WTC11 (cell line): Measurements from ENCODE around the gene OSBPL9. TPM values are rescaled to one million over a fixed set of nuclear protein-coding genes. Genes with fewer than 3 reads are reported as not detected.
"Not testable (repeated sequence)": the region's sequence is repeated elsewhere in the genome, so short reads cannot be mapped to it uniquely, and the experiment has no call there.

ENCODE experiments used
- ATAC-seq: fragments of 200-7000 bp; cut with Tn5 transposase; 2 replicates; pipeline ENCODE4 v1.10.0; 2021; ENCODE audit warnings: mild to moderate bottlenecking, moderate library complexity
- CTCF ChIA-PET: fragments of 300-600 bp; sonication (Branson Sonifier 250); formaldehyde crosslinking; loops from one replicate; lab custom pipeline; 2021; ENCODE audit warnings: antibody characterized with exemption; lab: Charles Lee
- POLR2A ChIA-PET: fragments of 350-600 bp; sonication (Branson Sonifier 250); formaldehyde crosslinking; loops from one replicate; lab custom pipeline; 2021; ENCODE audit warnings: antibody characterized with exemption; lab: Charles Lee
- DNase-seq: peaks from one replicate; pipeline ENCODE4 v3.0.0; 2021; ENCODE audit warnings: low spot score
- H3K27ac Mint-ChIP-seq: 2 replicates; pipeline ENCODE4 v1.8.0; 2021; ENCODE audit warnings: mixed read lengths
- H3K27me3 Mint-ChIP-seq: 2 replicates; pipeline ENCODE4 v1.8.0; 2021; ENCODE audit warnings: low read depth, mild to moderate bottlenecking, moderate library complexity, mixed read lengths
- H3K36me3 Mint-ChIP-seq: 2 replicates; pipeline ENCODE4 v1.8.0; 2021; ENCODE audit warnings: mixed read lengths
- H3K4me1 Mint-ChIP-seq: 2 replicates; pipeline ENCODE4 v1.8.0; 2022; ENCODE audit warnings: mixed read lengths
- H3K4me3 Mint-ChIP-seq: 2 replicates; pipeline ENCODE4 v1.8.0; 2021; ENCODE audit warnings: mild to moderate bottlenecking, moderate library complexity, mixed read lengths
- H3K9me3 Mint-ChIP-seq: 2 replicates; pipeline ENCODE4 v1.8.0; 2021; ENCODE audit warnings: mixed read lengths
- ATF1 ChIP-seq: sonication (generic); formaldehyde crosslinking; IDR thresholded peaks from 2 replicates; pipeline ENCODE4 v1.8.1; 2023; ENCODE audit warnings: mild to moderate bottlenecking, moderate library complexity, missing genetic modification reagents
- FOXJ3 ChIP-seq: sonication (generic); formaldehyde crosslinking; IDR thresholded peaks from 2 replicates; pipeline ENCODE4 v1.9.0; 2021; ENCODE audit warnings: missing genetic modification reagents, mild to moderate bottlenecking, borderline replicate concordance
- FOXK1 ChIP-seq: sonication (generic); formaldehyde crosslinking; IDR thresholded peaks from 2 replicates; pipeline ENCODE4 v1.8.0; 2022; ENCODE audit warnings: mild to moderate bottlenecking, moderate library complexity, missing genetic modification reagents
- FOXP4 ChIP-seq: sonication (generic); formaldehyde crosslinking; IDR thresholded peaks from 2 replicates; pipeline ENCODE4 v1.8.0; 2022; ENCODE audit warnings: mild to moderate bottlenecking, missing genetic modification reagents
- MAX ChIP-seq: sonication (generic); formaldehyde crosslinking; IDR thresholded peaks from 2 replicates; pipeline ENCODE4 v1.8.0; 2022; ENCODE audit warnings: mild to moderate bottlenecking, missing genetic modification reagents
- RELA ChIP-seq: sonication (generic); formaldehyde crosslinking; IDR thresholded peaks from 2 replicates; pipeline ENCODE4 v1.8.1; 2022; ENCODE audit warnings: missing genetic modification reagents, mild to moderate bottlenecking, borderline replicate concordance
- SOX15 ChIP-seq: fragments of 250-450 bp; sonication (Bioruptor Pico); IDR thresholded peaks from 2 replicates; pipeline ENCODE4 v1.9.0; 2021; ENCODE audit warnings: mild to moderate bottlenecking
- TEAD1 ChIP-seq: sonication (generic); formaldehyde crosslinking; IDR thresholded peaks from 2 replicates; pipeline ENCODE4 v1.8.0; 2022; ENCODE audit warnings: mild to moderate bottlenecking, missing genetic modification reagents
- ZNF138 ChIP-seq: sonication (generic); formaldehyde crosslinking; conservative IDR thresholded peaks from 2 replicates; pipeline ENCODE4 v1.8.1; 2022; ENCODE audit warnings: mild to moderate bottlenecking, moderate library complexity, missing genetic modification reagents
- ZNF317 ChIP-seq: sonication (generic); formaldehyde crosslinking; IDR thresholded peaks from 2 replicates; pipeline ENCODE4 v1.8.1; 2023; ENCODE audit warnings: low read depth, mild to moderate bottlenecking, moderate library complexity, missing genetic modification reagents, borderline replicate concordance
- total RNA-seq: library from RNA; stranded (reverse); gene quantifications from 3 replicates; pipeline ENCODE4 v1.2.3, GENCODE V29; 2021
- TF ChIP-seq, protein P1 (sequence below): sonication (generic); formaldehyde crosslinking; IDR thresholded peaks from 2 replicates; pipeline ENCODE4 v1.8.1; 2022; ENCODE audit warnings: low read depth, missing genetic modification reagents, borderline replicate concordance
- TF ChIP-seq, protein P2 (sequence below): sonication (generic); formaldehyde crosslinking; IDR thresholded peaks from 2 replicates; pipeline ENCODE4 v1.8.0; 2022; ENCODE audit warnings: mild to moderate bottlenecking, missing genetic modification reagents

Gene OSBPL9
- total RNA-seq, 1 experiment from 2014 or later = 55.6 TPM

- Mint-ChIP-seq H3K4me3 (no peak overlapping the region), H3K9me3 (peaks cover 3% of the 10 kb centered on the region; the same call in 1 of the 2 replicates), H3K4me1 (peaks cover 9% of the 10 kb centered on the region), H3K27me3 (no peaks in the 10 kb centered on the region), H3K36me3 (no peaks in the 10 kb centered on the region), H3K27ac (no peak overlapping the region)
- ATAC-seq = no peak
- CTCF ChIA-PET = no interaction called here
- no peak for DNase-seq
- TF ChIP-seq FOXJ3 (no peak), TEAD1 (no peak), ATF1 (no peak)
- TF ChIP-seq, protein P1, sequence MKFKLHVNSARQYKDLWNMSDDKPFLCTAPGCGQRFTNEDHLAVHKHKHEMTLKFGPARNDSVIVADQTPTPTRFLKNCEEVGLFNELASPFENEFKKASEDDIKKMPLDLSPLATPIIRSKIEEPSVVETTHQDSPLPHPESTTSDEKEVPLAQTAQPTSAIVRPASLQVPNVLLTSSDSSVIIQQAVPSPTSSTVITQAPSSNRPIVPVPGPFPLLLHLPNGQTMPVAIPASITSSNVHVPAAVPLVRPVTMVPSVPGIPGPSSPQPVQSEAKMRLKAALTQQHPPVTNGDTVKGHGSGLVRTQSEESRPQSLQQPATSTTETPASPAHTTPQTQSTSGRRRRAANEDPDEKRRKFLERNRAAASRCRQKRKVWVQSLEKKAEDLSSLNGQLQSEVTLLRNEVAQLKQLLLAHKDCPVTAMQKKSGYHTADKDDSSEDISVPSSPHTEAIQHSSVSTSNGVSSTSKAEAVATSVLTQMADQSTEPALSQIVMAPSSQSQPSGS (CRISPR knock-in tag) = no peak
- POLR2A ChIA-PET = no interaction called here
Observed at GRCh38 chr1:51644020-51644419, 27.1 kb downstream of the OSBPL9 start.

DNA sequence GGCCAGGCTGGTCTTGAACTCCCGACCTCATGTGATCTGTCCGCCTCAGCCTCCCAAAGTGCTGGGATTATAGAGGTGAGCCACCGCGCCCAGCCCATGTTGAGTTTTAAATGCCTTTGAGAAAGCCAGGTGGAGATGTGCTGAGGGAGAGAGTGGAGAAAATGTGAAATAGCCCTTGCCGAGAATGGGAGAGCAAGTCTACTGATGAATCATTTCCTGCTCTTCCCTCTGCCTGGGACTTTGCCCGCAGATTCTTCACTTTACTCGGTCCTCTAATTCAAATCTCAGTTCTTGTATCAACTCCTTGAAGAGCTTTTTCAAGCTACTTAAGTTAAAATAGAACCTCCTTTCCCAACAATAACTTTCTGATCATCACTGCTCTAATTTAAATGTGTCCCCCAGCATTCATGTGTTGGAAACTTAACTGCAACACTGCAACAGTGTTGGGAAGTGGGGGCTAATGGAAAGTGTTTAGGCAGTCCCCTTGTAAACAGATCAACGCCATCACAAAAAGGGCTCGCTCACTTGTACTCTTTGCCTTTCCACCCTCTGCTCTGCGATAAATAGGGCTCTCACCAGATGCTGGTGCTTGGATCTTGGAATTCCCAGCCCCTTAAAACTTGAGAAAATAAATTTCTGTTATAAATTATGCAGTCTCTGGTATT, 27.8 kb downstream of the OSBPL9 start:
- H3K9me3 Mint-ChIP-seq = peaks cover 3% of the 10 kb centered on the region; the same call in 1 of the 2 replicates
- H3K27ac Mint-ChIP-seq = no peak overlapping the region
- H3K4me3 Mint-ChIP-seq = no peak overlapping the region
- H3K4me1 Mint-ChIP-seq = peaks cover 14% of the 10 kb centered on the region
- TF ChIP-seq RELA (CRISPR knock-in tag) (no peak), SOX15 (no peak), FOXK1 (no peak), ZNF317 (CRISPR knock-in tag) (no peak)
- DNase-seq = no peak
- POLR2A ChIA-PET = no interaction called here
- H3K36me3 Mint-ChIP-seq = no peaks in the 10 kb centered on the region
- CTCF ChIA-PET = no interaction called here
- H3K27me3 Mint-ChIP-seq = no peaks in the 10 kb centered on the region
- no peak for ATAC-seq

GRCh38 chr1:51646592-51646991, 29.7 kb downstream of the OSBPL9 start:
- POLR2A ChIA-PET, H3K4me3 Mint-ChIP-seq, ATAC-seq, H3K27ac Mint-ChIP-seq, H3K9me3 Mint-ChIP-seq, CTCF ChIA-PET, H3K27me3 Mint-ChIP-seq, DNase-seq, H3K36me3 Mint-ChIP-seq: not testable (repeated sequence)
- H3K4me1 Mint-ChIP-seq = peaks cover 24% of the 10 kb centered on the region

DNA sequence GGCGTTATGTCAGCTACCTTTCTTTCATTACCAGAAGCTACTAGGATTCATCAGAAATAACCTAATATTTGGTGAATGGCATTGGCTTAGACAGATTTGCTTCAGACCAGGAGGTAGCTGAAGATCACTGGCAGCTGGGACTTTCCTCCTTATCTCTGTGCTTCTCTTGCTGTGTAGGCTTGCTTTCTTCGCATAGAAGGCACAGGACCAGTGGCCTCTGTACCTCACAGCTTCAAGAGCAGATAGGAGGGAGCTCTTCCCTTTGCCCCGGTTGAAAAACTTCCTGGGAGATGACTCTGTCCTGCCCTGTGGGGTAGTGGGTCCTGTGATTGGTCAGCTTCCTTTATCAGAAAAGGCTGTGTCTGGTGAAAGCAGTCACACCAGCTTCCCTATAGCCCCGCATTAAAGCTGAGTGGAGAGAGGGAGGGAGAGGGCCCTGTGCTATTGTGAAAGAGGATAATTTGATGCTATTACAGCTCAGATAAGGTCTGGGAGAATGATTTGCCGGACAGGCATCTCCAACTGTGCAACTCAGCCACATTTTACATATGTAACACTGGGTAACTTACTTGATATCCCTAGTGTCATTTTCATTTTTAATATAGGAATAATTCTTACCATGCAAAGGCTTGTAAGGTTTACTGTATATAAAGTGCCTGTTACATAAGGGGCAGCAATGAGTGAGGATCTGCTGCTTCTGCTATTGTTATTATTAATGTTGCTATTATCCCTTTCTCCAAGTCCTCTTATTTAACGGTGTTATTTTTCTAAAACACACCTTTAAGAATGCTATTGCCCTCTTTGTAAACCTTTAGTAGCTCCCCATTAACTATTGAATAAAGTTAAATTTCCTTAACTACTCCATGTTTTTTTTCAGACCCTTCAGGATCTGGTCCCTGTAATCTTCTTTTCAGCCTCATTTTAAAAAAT, 31.6 kb downstream of the OSBPL9 start:
- H3K36me3 Mint-ChIP-seq = no peaks in the 10 kb centered on the region
- H3K4me1 Mint-ChIP-seq = peaks cover 21% of the 10 kb centered on the region
- TF ChIP-seq, protein P2, sequence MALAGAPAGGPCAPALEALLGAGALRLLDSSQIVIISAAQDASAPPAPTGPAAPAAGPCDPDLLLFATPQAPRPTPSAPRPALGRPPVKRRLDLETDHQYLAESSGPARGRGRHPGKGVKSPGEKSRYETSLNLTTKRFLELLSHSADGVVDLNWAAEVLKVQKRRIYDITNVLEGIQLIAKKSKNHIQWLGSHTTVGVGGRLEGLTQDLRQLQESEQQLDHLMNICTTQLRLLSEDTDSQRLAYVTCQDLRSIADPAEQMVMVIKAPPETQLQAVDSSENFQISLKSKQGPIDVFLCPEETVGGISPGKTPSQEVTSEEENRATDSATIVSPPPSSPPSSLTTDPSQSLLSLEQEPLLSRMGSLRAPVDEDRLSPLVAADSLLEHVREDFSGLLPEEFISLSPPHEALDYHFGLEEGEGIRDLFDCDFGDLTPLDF (CRISPR knock-in tag) = no peak
- TF ChIP-seq ZNF138 (CRISPR knock-in tag) (no peak), MAX (CRISPR knock-in tag) (no peak), FOXP4 (no peak)
- no peak for DNase-seq
- ChIA-PET POLR2A (no interaction called here), CTCF (interaction anchor here (0.5 to 1.1 kb wide), 3 partner anchors 21 to 120 kb away, joined by 3 to 6 read pairs (median 5); no protein-coding TSS in a partner anchor)
- H3K27me3 Mint-ChIP-seq = no peaks in the 10 kb centered on the region
- H3K9me3 Mint-ChIP-seq = peaks cover 3% of the 10 kb centered on the region; the same call in 1 of the 2 replicates
- no peak overlapping the region for H3K27ac Mint-ChIP-seq
- no peak overlapping the region for H3K4me3 Mint-ChIP-seq
- ATAC-seq = peak; percentile 91
